GM23248 (cell line): ENCODE data around the gene ASZ1. TPM values are rescaled to one million over a fixed set of nuclear protein-coding genes. Genes with fewer than 3 reads are reported as not detected.

Source experiments
- DNase-seq: peaks from one replicate; pipeline ENCODE4 v3.0.0-alpha.2; 2015
- H2AFZ ChIP-seq: fragments of 200-600 bp; sonication (generic); 2 replicates; pipeline ENCODE4 v1.6.1; 2016; ENCODE audit warnings: antibody characterized with exemption
- H3F3A ChIP-seq: fragments of 200-600 bp; sonication (generic); 2 replicates; pipeline ENCODE4 v1.6.1; 2016; ENCODE audit warnings: mild to moderate bottlenecking, antibody characterized with exemption, mixed run types; ENCODE audit not compliant: insufficient read depth
- H3K27ac ChIP-seq: fragments of 200-600 bp; sonication (generic); 2 replicates; pipeline ENCODE4 v1.5.1; 2016; ENCODE audit warnings: mild to moderate bottlenecking
- H3K27me3 ChIP-seq: fragments of 200-600 bp; sonication (generic); replicated peaks from 2 replicates; pipeline ENCODE4 v1.6.1; 2016; ENCODE audit warnings: mild to moderate bottlenecking; ENCODE audit not compliant: insufficient read depth
- H3K36me3 ChIP-seq: fragments of 200-600 bp; sonication (generic); 2 replicates; pipeline ENCODE4 v1.6.1; 2016; ENCODE audit warnings: low read depth, mild to moderate bottlenecking
- H3K4me1 ChIP-seq: fragments of 200-600 bp; sonication (generic); 2 replicates; pipeline ENCODE4 v1.6.1; 2016; ENCODE audit warnings: mild to moderate bottlenecking; ENCODE audit not compliant: insufficient read depth
- H3K4me2 ChIP-seq: fragments of 200-600 bp; sonication (generic); one replicate; pipeline ENCODE4 v1.6.1; 2016; ENCODE audit warnings: mild to moderate bottlenecking; ENCODE audit not compliant: unreplicated experiment
- H3K4me3 ChIP-seq: fragments of 200-600 bp; sonication (generic); 2 replicates; pipeline ENCODE4 v1.5.1; 2016; ENCODE audit warnings: mild to moderate bottlenecking
- H3K79me2 ChIP-seq: fragments of 200-600 bp; sonication (generic); 2 replicates; pipeline ENCODE4 v1.6.1; 2016; ENCODE audit warnings: mild to moderate bottlenecking; ENCODE audit not compliant: insufficient read depth
- H3K9ac ChIP-seq: fragments of 200-600 bp; sonication (generic); 2 replicates; pipeline ENCODE4 v1.6.1; 2016; ENCODE audit warnings: mild to moderate bottlenecking
- H3K9me2 ChIP-seq: fragments of 200-600 bp; sonication (generic); 2 replicates; pipeline ENCODE4 v1.6.1; 2016; ENCODE audit warnings: mixed run types, mild to moderate bottlenecking, moderate library complexity; ENCODE audit not compliant: insufficient read depth
- H3K9me3 ChIP-seq: fragments of 200-600 bp; sonication (generic); one replicate; pipeline ENCODE4 v1.6.1; 2017; ENCODE audit warnings: low read depth
- H4K20me1 ChIP-seq: fragments of 200-600 bp; sonication (generic); 2 replicates; pipeline ENCODE4 v1.6.0; 2016; ENCODE audit not compliant: insufficient read depth
- EZH2 ChIP-seq: fragments of 200-600 bp; sonication (generic); IDR thresholded peaks from 2 replicates; pipeline ENCODE4 v1.6.1; 2018; ENCODE audit warnings: antibody characterized with exemption, mild to moderate bottlenecking; ENCODE audit not compliant: insufficient read depth, poor library complexity, severe bottlenecking
- EZH2phosphoT487 ChIP-seq: fragments of 200-600 bp; sonication (generic); IDR thresholded peaks from 2 replicates; pipeline ENCODE4 v1.6.1; 2018; ENCODE audit warnings: antibody characterized with exemption, moderate library complexity, mild to moderate bottlenecking, low read depth; ENCODE audit not compliant: insufficient read depth
- WGBS, 2 experiments: methylation state at CpG; one replicate each; pipeline ENCODE4 v1.1.6; 2015 to 2017; ENCODE audit warnings: low lambda C conversion rate in 2 of 2, low coverage in 1 of 2; ENCODE audit errors: missing lambda C conversion rate in 2 of 2; 5-methylcytosine and 5-hydroxymethylcytosine counted together
- in situ Hi-C: fragments of 300-500 bp; cut with MboI; formaldehyde crosslinking; loops from 2 replicates; pipeline ENCODE4 v1.15.0; 2020
- polyA plus RNA-seq: library from polyadenylated mRNA; unstranded; fragments of >200 nt; fragmentation: Nextera tagmentation; extraction: Ambion mirVana; gene quantifications from 2 replicates; pipeline ENCODE4 v1.2.1, GENCODE V29; 2016
- total RNA-seq: library from RNA; depleted of rRNA; stranded (reverse); fragments of >200 nt; shearing (Covaris generic); gene quantifications from 2 replicates; pipeline ENCODE4 v1.2.3, GENCODE V29; 2014

The ASZ1 gene
- total and polyA plus RNA-seq, 2 experiments from 2014 or later: not detected

DNA sequence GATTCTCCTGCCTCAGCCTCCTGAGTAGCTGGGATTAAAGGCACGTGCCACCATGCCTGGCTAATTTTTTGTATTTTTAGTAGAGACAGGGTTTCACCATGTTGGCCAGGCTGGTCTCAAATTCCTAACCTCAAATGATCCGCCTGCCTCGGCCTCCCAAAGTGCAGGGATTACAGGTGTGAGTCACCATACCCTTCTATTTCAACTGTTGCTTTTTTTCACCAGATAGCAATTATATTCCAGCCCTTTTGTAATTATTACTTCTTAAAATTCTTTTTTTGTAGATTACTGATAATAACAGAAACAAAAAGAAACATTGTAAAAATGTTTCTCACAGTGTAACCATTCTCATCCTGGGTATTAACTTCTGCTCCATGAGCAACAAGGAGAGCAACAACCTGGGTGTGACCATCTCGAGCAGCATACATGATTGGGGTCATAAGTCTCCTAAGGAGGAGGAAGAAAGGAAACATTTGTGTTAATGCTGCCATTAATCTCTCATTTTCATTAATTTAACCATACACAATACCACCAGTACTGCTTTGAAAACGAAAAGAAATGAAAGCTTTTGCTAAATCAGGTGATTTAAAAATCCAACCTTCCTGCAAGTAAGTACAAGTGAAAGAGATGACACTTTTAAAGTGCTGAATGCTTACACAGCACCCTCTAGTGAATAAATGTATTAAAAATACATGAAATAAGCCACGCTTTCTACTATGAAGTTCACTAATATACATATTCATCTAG is 41.8 kb downstream of the ASZ1 start:
- Histone ChIP-seq H3K9me2 (no peaks in the 10 kb centered on the region), H3K9me3 (no peaks in the 10 kb centered on the region), H4K20me1 (no peaks in the 10 kb centered on the region), H3K27me3 (no peaks in the 10 kb centered on the region), H3K4me3 (no peak overlapping the region), H3K9ac (no peak overlapping the region), H3K27ac (no peak overlapping the region), H3K79me2 (no peaks in the 10 kb centered on the region), H3F3A (0 out of 2 replicates have a peak, but pooled peaks cover 7% of the 10 kb centered on the region), H2AFZ (no peak overlapping the region), H3K4me2 (no peak overlapping the region), H3K4me1 (peaks cover 10% of the 10 kb centered on the region), H3K36me3 (no peaks in the 10 kb centered on the region)
- in situ Hi-C loops: loop anchor here (10.0 kb wide), 1 partner anchor 171 kb away; no protein-coding TSS in a partner anchor
- TF ChIP-seq EZH2 (no peak), EZH2phosphoT487 (no peak)
- DNase-seq: peak; percentile 63
- WGBS, 2 experiments: 41 to 42% methylated on average over 6 of the region's 6 CpGs

GRCh38 chr7:117384688-117385362 is 42.5 kb downstream of the ASZ1 start:
- Histone ChIP-seq H3K4me2 (no peak overlapping the region), H3K9me2 (no peaks in the 10 kb centered on the region), H2AFZ (no peak overlapping the region), H3K27ac (no peak overlapping the region), H3K79me2 (no peaks in the 10 kb centered on the region), H4K20me1 (no peaks in the 10 kb centered on the region), H3K9me3 (no peaks in the 10 kb centered on the region), H3K4me3 (no peak overlapping the region), H3K4me1 (peaks cover 10% of the 10 kb centered on the region), H3K36me3 (no peaks in the 10 kb centered on the region), H3F3A (0 out of 2 replicates have a peak, but pooled peaks cover 7% of the 10 kb centered on the region), H3K9ac (no peak overlapping the region), H3K27me3 (no peaks in the 10 kb centered on the region)
- TF ChIP-seq EZH2phosphoT487: no peak
- no peak for TF ChIP-seq EZH2
- in situ Hi-C loops: loop anchor here (10.0 kb wide), 1 partner anchor 170 kb away; no protein-coding TSS in a partner anchor
- 79 to 84% methylated on average over 5 of the region's 5 CpGs for WGBS, 2 experiments
- no peak for DNase-seq

DNA sequence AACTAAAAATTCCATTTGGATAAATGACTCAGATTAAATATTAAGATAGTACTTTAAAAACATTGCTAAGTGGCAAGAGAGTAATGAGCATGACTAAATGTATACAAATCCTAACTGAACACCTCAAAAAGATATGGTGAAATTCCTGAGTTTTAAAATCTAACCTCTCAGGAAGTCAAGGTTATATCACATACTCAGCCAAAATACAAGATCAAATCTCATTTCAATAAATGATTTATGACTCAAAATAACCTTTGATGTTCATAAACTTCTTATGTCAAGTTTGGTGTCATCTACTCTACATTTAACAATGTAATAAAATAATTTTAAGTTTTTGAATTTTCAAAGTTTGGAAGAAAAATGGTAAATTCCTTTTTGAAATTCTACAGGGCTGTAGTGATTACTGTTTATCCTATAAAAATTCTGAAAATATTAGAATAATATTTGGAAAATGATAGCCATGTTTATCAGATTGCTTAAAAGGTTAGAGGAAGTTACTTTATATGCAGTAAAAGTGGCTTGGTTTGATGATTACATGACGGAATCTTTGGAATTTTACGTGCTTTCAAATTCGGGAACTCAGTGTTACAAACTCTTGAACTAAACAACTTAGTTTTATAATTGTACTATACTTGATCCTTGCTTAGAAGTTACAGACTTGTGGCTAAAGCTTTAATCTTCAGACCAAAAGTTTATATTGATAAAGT is 43.7 kb downstream of the ASZ1 start:
- in situ Hi-C loops: loop anchor here (10.0 kb wide), 1 partner anchor 169 kb away; no protein-coding TSS in a partner anchor
- H3K79me2 ChIP-seq: no peaks in the 10 kb centered on the region
- no peak overlapping the region for H3K9ac ChIP-seq
- no peak overlapping the region for H3K4me2 ChIP-seq
- TF ChIP-seq EZH2phosphoT487 (no peak), EZH2 (no peak)
- 98% methylated on average over 3 of the region's 3 CpGs for WGBS, 2 experiments
- no peaks in the 10 kb centered on the region for H4K20me1 ChIP-seq
- no peaks in the 10 kb centered on the region for H3K36me3 ChIP-seq
- H3K9me3 ChIP-seq: no peaks in the 10 kb centered on the region
- no peaks in the 10 kb centered on the region for H3K9me2 ChIP-seq
- no peak overlapping the region for H2AFZ ChIP-seq
- no peaks in the 10 kb centered on the region for H3K27me3 ChIP-seq
- 0 out of 2 replicates have a peak, but pooled peaks cover 7% of the 10 kb centered on the region for H3F3A ChIP-seq
- no peak overlapping the region for H3K27ac ChIP-seq
- peaks cover 10% of the 10 kb centered on the region for H3K4me1 ChIP-seq
- DNase-seq: no peak
- H3K4me3 ChIP-seq: no peak overlapping the region

GRCh38 chr7:117383046-117383445 is 44.2 kb downstream of the ASZ1 start:
- Histone ChIP-seq H4K20me1 (no peaks in the 10 kb centered on the region), H3K27me3 (no peaks in the 10 kb centered on the region), H3F3A (0 out of 2 replicates have a peak, but pooled peaks cover 7% of the 10 kb centered on the region), H3K27ac (no peak overlapping the region), H3K79me2 (no peaks in the 10 kb centered on the region), H3K36me3 (no peaks in the 10 kb centered on the region), H3K9me3 (no peaks in the 10 kb centered on the region), H2AFZ (no peak overlapping the region; the same call in 1 of the 2 replicates), H3K9me2 (no peaks in the 10 kb centered on the region), H3K4me2 (no peak overlapping the region), H3K4me1 (peaks cover 10% of the 10 kb centered on the region), H3K4me3 (no peak overlapping the region), H3K9ac (no peak overlapping the region)
- in situ Hi-C loops: loop anchor here (10.0 kb wide), 1 partner anchor 168 kb away; no protein-coding TSS in a partner anchor
- WGBS, 2 experiments: 86 to 90% methylated on average over 2 of the region's 2 CpGs
- TF ChIP-seq EZH2 (no peak), EZH2phosphoT487 (no peak)
- no peak for DNase-seq
